GM12891 (cell line): ENCODE results near the gene SPANXN5.

ENCODE experiments used
- PAX5 ChIP-seq: IDR thresholded peaks from 2 replicates; pipeline ENCODE4 v1.6.1; 2011; ENCODE audit warnings: low read length, moderate library complexity, mild to moderate bottlenecking; ENCODE audit not compliant: insufficient read depth, severe bottlenecking
- POLR2A ChIP-seq: IDR thresholded peaks from 2 replicates; pipeline ENCODE4 v1.6.1; 2011; ENCODE audit warnings: low read depth, low read length, control low read depth
- POLR2AphosphoS5 ChIP-seq: IDR thresholded peaks from 2 replicates; pipeline ENCODE4 v1.6.1; 2011; ENCODE audit warnings: low read depth, low read length, control low read depth
- TAF1 ChIP-seq: IDR thresholded peaks from 2 replicates; pipeline ENCODE4 v1.6.1; 2011; ENCODE audit warnings: low read depth, low read length, control low read depth

- TF ChIP-seq TAF1 (no peak), POLR2AphosphoS5 (no peak), POLR2A (no peak), PAX5 (no peak)
Observed at GRCh38 chrX:52819788-52820187, 22.6 kb upstream of the SPANXN5 start.
